Measurements from ENCODE around the gene GPT2. TPM values are rescaled to one million over a fixed set of nuclear protein-coding genes. Genes with fewer than 3 reads are reported as not detected.

Gene GPT2
- total and polyA plus RNA-seq, 7 donors, result 25.7 to 110 (median 52.5) TPM

- Histone ChIP-seq H3K4me3 (no peak overlapping the region), H3K4me1 (no peaks in the 10 kb centered on the region), H3K9me3 (no peaks in the 10 kb centered on the region), H3K36me3 (ENCODE audit: insufficient read depth in 1 of 2, low read depth in 1 of 2) (no peaks in the 10 kb centered on the region), H3K27ac (no peak overlapping the region), H3K27me3 (ENCODE audit: insufficient read depth in 3 of 3, low read length in 2 of 3) (no peaks in the 10 kb centered on the region)
- 90 to 94% (median 94%) methylated on average over 3 of the region's 3 CpGs for WGBS, 3 donors
- intact Hi-C loops (cut with DNase I), result no loop called here
- ATAC-seq (no peak), DNase-seq (no peak)
- no peak for TF ChIP-seq CTCF (IDR thresholded peaks at IDR 0.05)
Measured at GRCh38 chr16:46873201-46873600, 11.0 kb upstream of the GPT2 start.

GRCh38 chr16:46875243-46875642 is 8.9 kb upstream of the GPT2 start:
- ATAC-seq, result no peak
- Histone ChIP-seq H3K36me3 (ENCODE audit: insufficient read depth in 1 of 2, low read depth in 1 of 2) (no peaks in the 10 kb centered on the region), H3K27me3 (ENCODE audit: insufficient read depth in 3 of 3, low read length in 2 of 3) (no peaks in the 10 kb centered on the region), H3K4me1 (no peaks in the 10 kb centered on the region), H3K9me3 (no peaks in the 10 kb centered on the region), H3K4me3 (no peak overlapping the region), H3K27ac (no peak overlapping the region)
- no peak for DNase-seq
- no peak for TF ChIP-seq CTCF (IDR thresholded peaks at IDR 0.05)
- 90 to 93% (median 90%) methylated on average over 8 of the region's 8 CpGs for WGBS, 3 donors
- intact Hi-C loops (cut with DNase I), result no loop called here

GRCh38 chr16:46882304-46882939 is 1.7 kb upstream of the GPT2 start:
- WGBS, 3 donors, result 69 to 79% (median 74%) methylated on average over 9 of the region's 9 CpGs
- intact Hi-C loops (cut with DNase I), result no loop called here
- Histone ChIP-seq H3K4me3 (no peak overlapping the region), H3K27ac (no peak overlapping the region), H3K9me3 (no peaks in the 10 kb centered on the region), H3K27me3 (ENCODE audit: insufficient read depth in 3 of 3, low read length in 2 of 3) (no peaks in the 10 kb centered on the region), H3K4me1 (peaks cover 16% of the 10 kb centered on the region), H3K36me3 (ENCODE audit: insufficient read depth in 1 of 2, low read depth in 1 of 2) (no peaks in the 10 kb centered on the region)
- TF ChIP-seq CTCF (IDR thresholded peaks at IDR 0.05), result no peak
- ATAC-seq (no peak), DNase-seq (no peak)

- no peak for TF ChIP-seq CTCF (IDR thresholded peaks at IDR 0.05)
- Histone ChIP-seq H3K9me3 (no peaks in the 10 kb centered on the region), H3K27ac (peak overlapping the region; percentile 86), H3K4me3 (peak overlapping the region; percentile 95), H3K4me1 (peaks cover 21% of the 10 kb centered on the region), H3K27me3 (ENCODE audit: insufficient read depth in 3 of 3, low read length in 2 of 3) (no peaks in the 10 kb centered on the region), H3K36me3 (ENCODE audit: insufficient read depth in 1 of 2, low read depth in 1 of 2) (no peaks in the 10 kb centered on the region)
- intact Hi-C loops (cut with DNase I), result no loop called here
- WGBS, 3 donors, result 87 to 92% (median 91%) methylated on average over 6 of the region's 6 CpGs
- no peak for ATAC-seq
- DNase-seq, result no peak
Measured at GRCh38 chr16:46882940-46883307, 1.2 kb upstream of the GPT2 start.

GRCh38 chr16:46883353-46883689 is 841 bp upstream of the GPT2 start:
- ATAC-seq, result no peak
- Histone ChIP-seq H3K4me3 (peak overlapping the region; percentile 95), H3K9me3 (no peaks in the 10 kb centered on the region), H3K27me3 (ENCODE audit: insufficient read depth in 3 of 3, low read length in 2 of 3) (no peaks in the 10 kb centered on the region), H3K36me3 (ENCODE audit: insufficient read depth in 1 of 2, low read depth in 1 of 2) (no peaks in the 10 kb centered on the region), H3K4me1 (peaks cover 24% of the 10 kb centered on the region), H3K27ac (peak overlapping the region; percentile 86)
- DNase-seq, result no peak
- TF ChIP-seq CTCF (IDR thresholded peaks at IDR 0.05), result no peak
- intact Hi-C loops (cut with DNase I), result no loop called here
- WGBS, 3 donors, result 19 to 40% (median 25%) methylated on average over 10 of the region's 10 CpGs

All from psoas muscle (tissue), 8 donors.